Motor neuron (in vitro differentiated cells): ENCODE data around the gene CLCN7. TPM values are rescaled to one million over a fixed set of nuclear protein-coding genes. Genes with fewer than 3 reads are reported as not detected.

Experiments used
- ATAC-seq, 8 experiments: fragments of 200-7000 bp; cut with Tn5 transposase; replicated peaks in 6 of 8; 2 replicates each; pipeline ENCODE4 v1.8.0; 2021; ENCODE audit warnings: mild to moderate bottlenecking in 8 of 8, moderate library complexity in 8 of 8
- H3K27ac ChIP-seq, 2 donors: fragments of 250-450 bp; sonication (Bioruptor Pico); 2 replicates each; pipeline ENCODE4 v1.9.0; 2021; ENCODE audit warnings: antibody characterized with exemption in 2 of 2, mild to moderate bottlenecking in 2 of 2, moderate library complexity in 1 of 2
- H3K4me1 ChIP-seq, 2 donors: fragments of 250-450 bp; sonication (Bioruptor Pico); replicated peaks in 1 of 2; 2 replicates each; pipeline ENCODE4 v1.6.1; 2021; ENCODE audit warnings: antibody characterized with exemption in 2 of 2, mild to moderate bottlenecking in 2 of 2, moderate library complexity in 1 of 2
- H3K4me3 ChIP-seq, 5 donors: fragments of 250-450 bp; sonication (Bioruptor Pico); 2 replicates each; pipeline ENCODE4 v1.9.0; 2021; ENCODE audit warnings: antibody characterized with exemption in 5 of 5, mild to moderate bottlenecking in 5 of 5, moderate library complexity in 4 of 5
- WGBS, 10 experiments: fragments of 450-650 bp; shearing (Covaris generic); methylation state at CpG; one replicate each; pipeline ENCODE4 v1.0.0; 2022; 5-methylcytosine and 5-hydroxymethylcytosine counted together
- in situ Hi-C, 9 experiments: fragments of 400-800 bp; cut with MboI; loops; one replicate each; pipeline ENCODE4 v1.15.0; 2021; ENCODE audit warnings: low sequenced_read_pairs in 9 of 9, low pct_unique_long_range_greater_than_20kb in 2 of 9; ENCODE audit not compliant: unreplicated experiment in 9 of 9
- total RNA-seq, 8 experiments: library from RNA; unstranded; fragments of 300-600 nt; gene quantifications; 2 replicates each; pipeline versions ENCODE4 v1.2.3 to v1.2.4, GENCODE V29; 2022

CLCN7 gene
- total RNA-seq, 8 experiments from 2014 or later = 10.0 to 58.5 (median 27.4) TPM

- no peak for ATAC-seq
Observed at GRCh38 chr16:1498899-1499676, 24.3 kb upstream of the CLCN7 start.

GRCh38 chr16:1497014-1497598, 22.3 kb upstream of the CLCN7 start:
- H3K27ac ChIP-seq = no peak overlapping the region
- H3K4me1 ChIP-seq = peaks cover 9 to 15% of the 10 kb centered on the region in 2 donors
- in situ Hi-C loops = no loop called here
- WGBS, 10 experiments = 70 to 95% (median 86%) methylated on average over 1 to 6 of the region's 21 CpGs; no CpG with 5 or more reads in 6 of the 10 experiments
- ATAC-seq = no peak
- H3K4me3 ChIP-seq = no peak overlapping the region

More at GRCh38 chr16:1498899-1499676, 24.3 kb upstream of the CLCN7 start:
- in situ Hi-C loops = no loop called here
- peaks cover 5 to 8% of the 10 kb centered on the region in 2 donors for H3K4me1 ChIP-seq
- no peak overlapping the region for H3K27ac ChIP-seq
- no peak overlapping the region for H3K4me3 ChIP-seq
- 89 to 100% (median 100%) methylated on average over 1 to 7 of the region's 35 CpGs; no CpG with 5 or more reads in 5 of the 10 experiments for WGBS, 10 experiments

DNA sequence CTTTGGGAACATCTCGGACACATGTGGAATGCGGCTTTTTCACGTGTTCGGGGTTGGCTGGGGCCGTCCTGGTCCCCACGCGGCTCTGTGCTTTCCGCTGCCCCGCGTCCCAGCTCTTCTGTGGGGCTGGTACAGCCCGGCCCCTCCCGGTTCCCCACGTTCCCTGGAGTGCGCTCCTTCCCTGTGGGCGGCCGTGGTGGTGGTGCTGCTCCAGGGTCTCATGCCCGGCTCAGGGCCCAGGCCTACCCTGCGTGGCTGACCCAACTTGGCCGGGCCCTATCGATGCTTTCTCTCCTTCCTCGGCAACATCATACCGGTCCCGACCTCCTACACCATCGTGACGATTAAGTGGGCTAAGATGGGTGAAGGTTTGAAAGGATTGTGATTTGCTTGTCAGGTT, 21.6 kb upstream of the CLCN7 start:
- Histone ChIP-seq H3K27ac (no peak overlapping the region), H3K4me1 (peaks cover 9 to 15% of the 10 kb centered on the region in 2 donors), H3K4me3 (no peak overlapping the region)
- ATAC-seq = no peak
- in situ Hi-C loops = no loop called here
- 89 to 100% (median 96%) methylated on average over 1 to 8 of the region's 25 CpGs; no CpG with 5 or more reads in 6 of the 10 experiments for WGBS, 10 experiments

DNA sequence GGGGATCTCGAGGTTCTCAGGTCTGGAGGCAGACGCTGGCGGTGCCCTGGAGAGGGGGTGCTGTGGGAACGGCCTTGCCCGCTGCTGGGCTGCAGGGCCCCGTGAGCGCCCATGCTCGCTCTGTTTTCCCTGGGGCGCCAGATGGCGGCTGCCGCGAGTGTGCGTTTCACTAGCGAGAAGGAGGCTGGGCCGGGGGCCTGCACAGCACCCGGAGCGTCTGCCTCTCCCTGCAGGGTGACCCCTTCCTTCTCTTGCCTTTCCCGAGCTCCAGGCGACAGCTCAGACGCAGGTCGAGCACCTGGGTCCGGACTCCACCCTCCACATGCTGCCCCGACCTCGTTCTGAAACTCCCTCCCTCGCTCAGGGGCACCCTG, 21.0 kb upstream of the CLCN7 start:
- no peak overlapping the region for H3K27ac ChIP-seq
- no peak for ATAC-seq
- no peak overlapping the region for H3K4me3 ChIP-seq
- in situ Hi-C loops = no loop called here
- WGBS, 10 experiments = 50 to 100% (median 95%) methylated on average over 1 to 14 of the region's 25 CpGs; no CpG with 5 or more reads in 6 of the 10 experiments
- H3K4me1 ChIP-seq = peaks cover 9 to 15% of the 10 kb centered on the region in 2 donors

DNA sequence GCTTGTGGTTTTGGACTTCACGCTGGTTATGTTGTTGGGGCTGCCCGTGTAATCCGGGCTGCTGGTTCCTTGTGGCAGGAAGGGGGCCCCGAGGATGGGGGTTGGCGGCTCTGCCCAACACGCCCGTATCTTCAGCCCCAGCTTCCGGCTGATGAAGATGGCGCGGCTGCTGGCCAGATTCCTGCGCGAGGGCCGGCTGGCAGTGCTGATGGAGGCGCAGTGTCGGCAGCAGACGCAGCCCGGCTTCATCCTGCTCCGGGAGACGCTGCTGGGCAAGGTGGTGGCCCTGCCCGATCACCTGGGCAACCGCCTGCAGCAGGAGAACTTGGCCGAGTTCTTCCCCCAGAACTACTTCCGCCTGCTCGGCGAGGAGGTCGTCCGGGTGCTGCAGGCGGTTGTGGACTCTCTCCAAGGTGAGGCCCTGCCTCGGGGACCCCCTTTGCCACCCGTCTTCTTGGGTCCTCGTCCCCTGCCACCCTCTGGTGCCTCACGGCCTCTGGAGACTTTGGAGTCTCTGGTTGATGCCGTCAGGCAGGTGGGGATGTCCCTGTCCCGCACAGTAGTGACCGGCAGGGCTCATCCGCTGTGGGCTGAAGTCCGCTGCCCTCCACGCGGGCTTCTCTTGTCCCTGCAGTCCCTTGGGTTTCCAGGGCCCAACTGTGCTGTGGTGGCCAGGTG, 20.5 kb upstream of the CLCN7 start:
- Histone ChIP-seq H3K4me1 (peaks cover 9 to 15% of the 10 kb centered on the region in 2 donors), H3K27ac (no peak overlapping the region), H3K4me3 (no peak overlapping the region)
- no peak for ATAC-seq
- in situ Hi-C loops = no loop called here
- 94 to 100% (median 97%) methylated on average over 2 to 12 of the region's 39 CpGs; no CpG with 5 or more reads in 7 of the 10 experiments for WGBS, 10 experiments

- 27 to 97% (median 59%) methylated on average over 1 to 9 of the region's 13 CpGs; no CpG with 5 or more reads in 6 of the 10 experiments for WGBS, 10 experiments
- Histone ChIP-seq H3K4me3 (peak overlapping the region in 2 of 5 donors; percentile 80 to 82), H3K27ac (no peak overlapping the region), H3K4me1 (peaks cover 9 to 15% of the 10 kb centered on the region in 2 donors)
- in situ Hi-C loops = no loop called here
- peak in 3 of 8 experiments; percentile 3 to 9 (median 4) for ATAC-seq
Observed at GRCh38 chr16:1494711-1495110, 19.9 kb upstream of the CLCN7 start.

DNA sequence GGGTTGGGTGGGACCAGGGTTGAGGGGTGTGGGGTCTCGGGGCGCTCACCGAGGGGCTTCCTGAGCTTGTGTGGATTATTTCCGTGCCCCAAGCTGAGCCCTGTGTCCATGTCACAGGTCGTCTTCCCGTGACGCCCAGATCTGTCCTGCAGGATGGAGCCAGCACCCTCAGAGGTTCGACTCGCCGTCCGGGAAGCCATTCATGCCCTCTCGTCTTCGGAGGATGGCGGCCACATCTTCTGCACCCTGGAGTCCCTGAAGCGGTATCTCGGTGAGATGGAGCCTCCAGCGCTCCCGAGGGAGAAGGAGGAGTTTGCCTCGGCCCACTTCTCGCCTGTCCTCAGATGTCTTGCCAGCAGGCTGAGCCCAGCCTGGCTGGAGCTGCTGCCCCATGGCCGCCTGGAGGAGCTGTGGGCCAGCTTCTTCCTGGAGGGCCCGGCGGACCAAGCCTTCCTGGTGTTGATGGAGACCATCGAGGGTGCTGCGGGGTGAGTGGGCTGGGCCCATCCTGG, 19.4 kb upstream of the CLCN7 start:
- Histone ChIP-seq H3K27ac (no peak overlapping the region), H3K4me1 (peaks cover 9 to 15% of the 10 kb centered on the region in 2 donors), H3K4me3 (peak overlapping the region; percentile 80 to 99 (median 84))
- in situ Hi-C loops = no loop called here
- ATAC-seq = peak in 7 of 8 experiments; percentile 6 to 78 (median 18)
- WGBS, 10 experiments = 0 to 23% (median 20%) methylated on average over 1 to 8 of the region's 25 CpGs; no CpG with 5 or more reads in 5 of the 10 experiments

DNA sequence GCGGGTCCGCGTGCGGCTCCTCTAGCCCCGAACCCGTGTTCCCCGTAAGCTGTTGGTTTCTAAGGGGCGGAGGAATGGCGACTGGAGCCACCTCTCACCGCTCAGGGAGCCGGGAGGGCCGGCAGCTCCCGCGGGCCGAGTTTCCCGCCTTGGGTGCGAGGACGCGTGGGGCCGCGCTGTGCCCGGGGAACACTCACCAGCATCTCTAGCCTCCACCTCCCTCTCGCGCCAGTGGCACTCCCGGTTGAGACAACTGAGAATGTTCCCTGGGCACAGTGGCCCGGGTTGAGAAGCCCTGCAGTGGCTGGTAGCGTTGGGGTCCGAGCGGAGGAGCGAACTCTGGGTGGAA, 18.9 kb upstream of the CLCN7 start:
- H3K4me1 ChIP-seq = peaks cover 9 to 15% of the 10 kb centered on the region in 2 donors
- peak overlapping the region; percentile 92 to 97 for H3K27ac ChIP-seq
- ATAC-seq = peak in 5 of 8 experiments; percentile 21 to 49 (median 30)
- in situ Hi-C loops = no loop called here
- 3% methylated on average over 7 of the region's 30 CpGs; no CpG with 5 or more reads in 9 of the 10 experiments for WGBS, 10 experiments
- H3K4me3 ChIP-seq = peak overlapping the region; percentile 80 to 99 (median 84)

GRCh38 chr16:1492923-1493745, 18.3 kb upstream of the CLCN7 start, which contains the start of gene TELO2:
Gene TELO2 (plus strand): TSS chr16:1493360. CDS start chr16:1494282, 922 bp downstream.
- Histone ChIP-seq H3K4me1 (peaks cover 9 to 15% of the 10 kb centered on the region in 2 donors), H3K4me3 (peak within 1 kb of the TSS; percentile 80 to 99 (median 84)), H3K27ac (peak within 1 kb of the TSS; percentile 92 to 97)
- 0 to 50% (median 5%) methylated on average over 1 to 13 of the region's 89 CpGs; no CpG with 5 or more reads in 3 of the 10 experiments for WGBS, 10 experiments
- in situ Hi-C loops = no loop called here
- ATAC-seq = peak; percentile 60 to 81 (median 78)

GRCh38 chr16:1492082-1492922, 17.5 kb upstream of the CLCN7 start:
- Histone ChIP-seq H3K27ac (peak overlapping the region; percentile 92 to 97), H3K4me1 (peaks cover 9 to 15% of the 10 kb centered on the region in 2 donors), H3K4me3 (peak overlapping the region; percentile 80 to 99 (median 84))
- WGBS, 10 experiments = 55 to 100% (median 90%) methylated on average over 2 to 20 of the region's 23 CpGs; no CpG with 5 or more reads in 2 of the 10 experiments
- no peak for ATAC-seq
- in situ Hi-C loops = no loop called here

- no peak overlapping the region for H3K4me3 ChIP-seq
- ATAC-seq = no peak
- in situ Hi-C loops = no loop called here
- peaks cover 9 to 15% of the 10 kb centered on the region in 2 donors for H3K4me1 ChIP-seq
- no peak overlapping the region for H3K27ac ChIP-seq
- 70 to 100% (median 80%) methylated on average over 1 to 8 of the region's 12 CpGs; no CpG with 5 or more reads in 5 of the 10 experiments for WGBS, 10 experiments
Observed at GRCh38 chr16:1491327-1491726, 16.5 kb upstream of the CLCN7 start.
